ENCODE data around the gene DNAH14. TPM values are rescaled to one million over a fixed set of nuclear protein-coding genes. Genes with fewer than 3 reads are reported as not detected.

DNAH14 gene
- total RNA-seq, 2 donors from 2014 or later, result 16.9 to 33.3 TPM

DNA sequence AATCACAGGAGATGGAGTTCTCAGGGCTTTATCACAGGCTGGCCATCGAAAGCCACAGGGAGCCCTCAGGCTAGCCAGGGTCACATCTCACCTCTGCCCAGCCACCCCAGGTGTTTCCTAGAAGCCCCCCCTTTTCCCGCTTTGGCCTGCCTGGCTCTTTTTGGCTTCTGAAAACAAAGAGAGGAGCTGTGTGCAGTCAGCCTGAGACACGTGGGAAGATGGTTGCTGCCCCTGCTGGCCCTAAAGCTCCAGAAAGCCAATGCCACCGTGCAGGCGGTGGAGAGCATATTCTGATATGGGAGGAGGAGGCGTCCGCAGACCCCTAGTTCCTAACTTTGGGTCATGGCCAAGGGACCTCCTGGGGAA is 517.1 kb downstream of the DNAH14 start:
- Histone ChIP-seq H3K27me3 (no peaks in the 10 kb centered on the region), H3K27ac (peak overlapping the region in 1 of 4 donors; percentile 61), H3K9me3 (no peaks in the 10 kb centered on the region), H3K36me3 (replicated peaks in 1 of 2; ENCODE audit: insufficient read depth in 1 of 2, low read depth in 2 of 2) (no peaks in the 10 kb centered on the region), H3K4me1 (peaks cover 42% of the 10 kb centered on the region), H3K4me3 (no peak overlapping the region)
- DNase-seq (no peak), ATAC-seq (no peak)
- 69 to 70% methylated on average over 7 of the region's 7 CpGs for WGBS, 2 donors
- intact Hi-C loops (cut with DNase I), result loop anchor here (10.0 kb wide), 1 partner anchor 132 kb away; no protein-coding TSS in a partner anchor
- TF ChIP-seq POLR2A (IDR thresholded peaks at IDR 0.05), result no peak
- TF ChIP-seq, protein P1, sequence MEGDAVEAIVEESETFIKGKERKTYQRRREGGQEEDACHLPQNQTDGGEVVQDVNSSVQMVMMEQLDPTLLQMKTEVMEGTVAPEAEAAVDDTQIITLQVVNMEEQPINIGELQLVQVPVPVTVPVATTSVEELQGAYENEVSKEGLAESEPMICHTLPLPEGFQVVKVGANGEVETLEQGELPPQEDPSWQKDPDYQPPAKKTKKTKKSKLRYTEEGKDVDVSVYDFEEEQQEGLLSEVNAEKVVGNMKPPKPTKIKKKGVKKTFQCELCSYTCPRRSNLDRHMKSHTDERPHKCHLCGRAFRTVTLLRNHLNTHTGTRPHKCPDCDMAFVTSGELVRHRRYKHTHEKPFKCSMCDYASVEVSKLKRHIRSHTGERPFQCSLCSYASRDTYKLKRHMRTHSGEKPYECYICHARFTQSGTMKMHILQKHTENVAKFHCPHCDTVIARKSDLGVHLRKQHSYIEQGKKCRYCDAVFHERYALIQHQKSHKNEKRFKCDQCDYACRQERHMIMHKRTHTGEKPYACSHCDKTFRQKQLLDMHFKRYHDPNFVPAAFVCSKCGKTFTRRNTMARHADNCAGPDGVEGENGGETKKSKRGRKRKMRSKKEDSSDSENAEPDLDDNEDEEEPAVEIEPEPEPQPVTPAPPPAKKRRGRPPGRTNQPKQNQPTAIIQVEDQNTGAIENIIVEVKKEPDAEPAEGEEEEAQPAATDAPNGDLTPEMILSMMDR (IDR thresholded peaks at IDR 0.05), result no peak

DNA sequence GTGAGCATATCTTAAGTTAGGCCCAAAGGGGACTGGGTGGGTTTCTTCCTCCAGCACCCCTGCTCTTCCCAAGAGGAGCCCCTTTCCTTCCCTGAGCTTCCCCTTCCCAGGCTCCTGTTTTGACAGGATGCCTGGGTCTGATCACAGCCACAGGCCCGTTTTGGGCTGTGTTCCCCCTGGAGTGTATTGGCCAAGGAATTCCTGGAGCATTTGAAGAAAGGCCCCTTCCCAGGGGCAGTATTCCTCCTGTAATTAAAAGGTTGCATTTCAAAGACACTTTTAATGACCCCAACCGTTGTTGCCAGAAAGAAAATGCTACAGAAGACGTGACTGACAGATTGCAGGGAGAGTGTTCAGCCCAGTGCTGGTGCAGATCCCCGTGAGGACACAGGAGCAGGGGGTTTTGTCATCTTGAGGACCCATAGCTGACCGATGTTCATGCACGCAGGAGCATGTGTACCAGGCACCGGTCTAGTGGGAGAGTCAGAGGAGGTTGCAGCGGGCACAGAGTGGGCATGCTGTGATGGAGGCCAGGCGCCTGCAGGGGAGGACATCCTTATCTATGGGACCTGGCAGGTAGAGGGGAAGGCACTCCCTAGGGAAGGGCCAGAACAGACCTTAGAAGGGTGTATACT is 517.6 kb downstream of the DNAH14 start:
- Histone ChIP-seq H3K36me3 (replicated peaks in 1 of 2; ENCODE audit: insufficient read depth in 1 of 2, low read depth in 2 of 2) (no peaks in the 10 kb centered on the region), H3K27ac (no peak overlapping the region), H3K4me3 (no peak overlapping the region), H3K4me1 (peaks cover 37% of the 10 kb centered on the region), H3K27me3 (no peaks in the 10 kb centered on the region), H3K9me3 (no peaks in the 10 kb centered on the region)
- 72 to 73% methylated on average over 9 of the region's 9 CpGs for WGBS, 2 donors
- DNase-seq, result no peak
- ATAC-seq, result no peak
- intact Hi-C loops (cut with DNase I), result loop anchor here (10.0 kb wide), 1 partner anchor 132 kb away; no protein-coding TSS in a partner anchor
- no peak for TF ChIP-seq POLR2A (IDR thresholded peaks at IDR 0.05)
- TF ChIP-seq, protein P1 (IDR thresholded peaks at IDR 0.05), result no peak

DNA sequence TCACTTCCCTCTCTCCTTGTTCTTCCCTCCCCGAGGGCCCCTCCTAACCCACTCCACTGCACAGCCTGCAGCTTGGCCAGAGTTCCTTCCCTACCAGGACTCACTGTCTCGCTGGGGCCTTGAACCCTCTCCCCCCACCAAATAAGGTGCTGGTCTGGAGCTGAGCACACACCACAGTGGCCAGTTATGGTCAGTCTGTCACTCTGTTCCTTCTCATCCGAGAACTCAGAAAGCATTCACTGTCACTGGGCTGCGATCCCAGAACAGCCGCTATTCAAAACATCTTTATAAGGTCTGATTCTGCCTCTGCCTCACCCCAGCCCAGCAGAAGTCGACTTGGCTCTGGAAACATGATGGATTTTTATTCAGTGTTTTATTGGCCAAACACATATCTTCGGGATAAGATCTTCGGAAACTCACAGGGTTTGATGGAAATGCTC is 518.2 kb downstream of the DNAH14 start:
- H3K4me3 ChIP-seq, result no peak overlapping the region
- H3K27me3 ChIP-seq, result no peaks in the 10 kb centered on the region
- no peak for ATAC-seq
- H3K27ac ChIP-seq, result no peak overlapping the region
- no peaks in the 10 kb centered on the region for H3K9me3 ChIP-seq
- H3K4me1 ChIP-seq, result peaks cover 33% of the 10 kb centered on the region
- intact Hi-C loops (cut with DNase I), result loop anchor here (10.0 kb wide), 1 partner anchor 133 kb away; no protein-coding TSS in a partner anchor
- TF ChIP-seq POLR2A (IDR thresholded peaks at IDR 0.05), result no peak
- TF ChIP-seq, protein P1 (IDR thresholded peaks at IDR 0.05), result no peak
- DNase-seq, result no peak
- WGBS, 2 donors, result 50 to 60% methylated on average over 8 of the region's 8 CpGs
- H3K36me3 ChIP-seq (replicated peaks in 1 of 2; ENCODE audit: insufficient read depth in 1 of 2, low read depth in 2 of 2), result no peaks in the 10 kb centered on the region

DNA sequence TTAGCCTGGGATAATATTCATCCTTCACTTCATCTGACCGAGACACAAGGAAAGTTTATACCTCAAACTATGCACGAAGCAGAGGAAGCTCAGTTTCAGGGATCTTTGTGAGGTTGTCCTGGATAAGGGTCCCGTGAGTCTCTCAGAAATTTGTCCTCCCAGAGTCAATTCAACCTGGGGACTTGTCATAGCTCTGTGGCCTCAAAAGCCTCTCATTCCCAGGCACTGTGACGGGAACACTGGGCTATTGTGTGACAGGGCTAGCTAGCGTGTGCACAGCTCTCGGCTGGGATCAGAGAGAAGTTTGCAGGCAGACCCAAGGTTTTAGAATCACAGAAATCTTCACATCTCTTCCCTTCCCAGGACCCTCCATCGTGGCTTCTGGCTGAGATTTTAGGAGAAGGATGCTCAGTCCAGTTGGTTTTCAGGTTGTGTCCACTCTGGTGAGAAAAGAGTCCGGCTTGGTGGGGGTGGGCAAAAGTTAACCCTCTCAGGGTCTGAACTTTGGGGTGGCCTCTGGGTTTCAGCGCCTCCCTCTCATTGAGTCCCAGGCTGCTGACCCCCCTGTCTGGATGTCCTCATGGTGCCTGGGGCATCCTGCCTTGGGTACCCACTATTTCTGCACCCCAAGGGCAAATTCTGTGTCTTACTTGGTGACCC is 518.8 kb downstream of the DNAH14 start:
- H3K27me3 ChIP-seq, result no peaks in the 10 kb centered on the region
- no peak overlapping the region for H3K27ac ChIP-seq
- H3K4me3 ChIP-seq, result no peak overlapping the region
- 58 to 72% methylated on average over 5 to 9 of the region's 9 CpGs for WGBS, 2 donors
- ATAC-seq (no peak), DNase-seq (no peak)
- no peaks in the 10 kb centered on the region for H3K9me3 ChIP-seq
- peaks cover 28% of the 10 kb centered on the region for H3K4me1 ChIP-seq
- H3K36me3 ChIP-seq (replicated peaks in 1 of 2; ENCODE audit: insufficient read depth in 1 of 2, low read depth in 2 of 2), result no peaks in the 10 kb centered on the region
- TF ChIP-seq, protein P1 (IDR thresholded peaks at IDR 0.05), result no peak
- TF ChIP-seq POLR2A (IDR thresholded peaks at IDR 0.05), result no peak
- intact Hi-C loops (cut with DNase I), result loop anchor here (10.0 kb wide), 1 partner anchor 133 kb away; no protein-coding TSS in a partner anchor

Data from body of pancreas (tissue), 4 donors.